ENCODE results near the gene SH3BP5.
"Not testable (repeated sequence)": the region's sequence is repeated elsewhere in the genome, so short reads cannot be mapped to it uniquely, and the experiment has no call there.

GRCh38 chr3:15349438-15349837, 17.1 kb upstream of the SH3BP5 start:
- TF ChIP-seq CTCF (IDR thresholded peaks at IDR 0.05; ENCODE audit: poor library complexity); EZH2 (IDR thresholded peaks at IDR 0.05; ENCODE audit: borderline replicate concordance): not testable (repeated sequence)

Measured in hepatocyte (in vitro differentiated cells).